ENCODE measurements around the gene COL11A1.
"Not testable (repeated sequence)": the region's sequence is repeated elsewhere in the genome, so short reads cannot be mapped to it uniquely, and the experiment has no call there.

COL11A1 gene

DNA sequence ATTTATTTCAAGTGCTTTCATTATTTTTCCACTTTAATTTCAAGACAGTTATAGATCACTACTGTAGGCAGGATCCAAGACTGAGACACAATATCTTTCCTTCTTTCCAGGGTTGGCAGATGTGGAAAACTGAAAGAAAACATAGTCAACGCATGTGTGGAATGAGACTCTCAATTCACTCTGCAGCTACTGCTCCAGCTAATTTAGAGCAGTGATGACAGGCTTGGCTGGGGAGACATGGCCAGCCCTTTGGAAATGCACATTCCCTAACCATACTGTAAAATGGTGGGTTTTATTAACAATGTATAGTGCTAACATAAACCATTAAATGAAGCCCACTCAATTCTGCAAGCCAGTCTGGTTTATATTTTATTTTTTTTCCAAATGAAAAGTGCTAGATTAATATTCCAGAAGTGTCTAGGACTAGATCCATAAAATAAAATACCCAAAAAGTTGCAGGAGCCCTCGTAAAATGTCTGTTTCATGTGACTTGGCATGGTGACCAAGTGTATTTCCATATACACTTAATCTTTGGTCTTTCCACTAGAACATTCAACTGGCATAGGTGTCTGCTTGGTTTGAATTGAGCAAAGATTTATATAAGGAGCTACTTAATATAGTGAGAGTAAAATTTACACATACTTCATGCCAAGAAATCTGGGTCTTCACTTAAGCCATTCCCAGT, 32.9 kb downstream of the COL11A1 start:
- no peak for DNase-seq

DNA sequence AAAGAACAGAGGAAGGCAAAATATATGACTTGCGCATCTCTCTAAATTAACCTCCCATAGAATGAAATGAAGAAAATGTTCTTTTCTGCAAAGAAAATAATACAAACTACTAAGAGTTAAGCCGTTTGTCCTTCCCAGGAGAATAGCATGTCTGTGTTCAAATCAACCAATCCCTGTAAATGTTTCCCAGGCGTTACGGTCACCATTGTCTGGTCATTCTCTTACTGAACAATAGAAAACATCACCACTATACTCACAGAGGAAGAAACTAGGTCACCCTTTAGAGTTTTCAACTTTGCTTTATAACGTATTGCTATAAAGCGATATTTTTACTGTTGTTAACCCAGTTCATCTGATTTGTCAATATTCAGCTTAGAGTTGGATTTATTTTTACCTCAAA, 34.1 kb downstream of the COL11A1 start:
- DNase-seq = no peak

DNA sequence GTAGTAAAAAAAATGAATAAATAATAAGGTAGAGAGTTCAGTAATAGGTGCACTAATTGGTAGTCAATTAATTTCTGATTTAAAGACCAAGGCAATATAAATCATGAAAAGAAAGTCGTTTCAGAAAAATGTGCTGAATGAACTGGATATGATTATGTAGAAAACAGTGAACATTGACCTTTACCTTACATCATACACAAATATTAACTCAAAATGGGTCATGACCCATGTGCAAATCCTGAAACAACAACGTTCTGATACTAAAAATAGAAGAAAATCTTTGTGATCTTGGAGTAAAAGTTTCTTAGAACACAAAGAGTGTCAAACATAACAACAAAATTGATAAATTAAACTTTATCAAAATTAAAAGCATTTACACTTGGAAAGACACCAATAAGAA, 39.1 kb downstream of the COL11A1 start:
- DNase-seq = no peak

DNA sequence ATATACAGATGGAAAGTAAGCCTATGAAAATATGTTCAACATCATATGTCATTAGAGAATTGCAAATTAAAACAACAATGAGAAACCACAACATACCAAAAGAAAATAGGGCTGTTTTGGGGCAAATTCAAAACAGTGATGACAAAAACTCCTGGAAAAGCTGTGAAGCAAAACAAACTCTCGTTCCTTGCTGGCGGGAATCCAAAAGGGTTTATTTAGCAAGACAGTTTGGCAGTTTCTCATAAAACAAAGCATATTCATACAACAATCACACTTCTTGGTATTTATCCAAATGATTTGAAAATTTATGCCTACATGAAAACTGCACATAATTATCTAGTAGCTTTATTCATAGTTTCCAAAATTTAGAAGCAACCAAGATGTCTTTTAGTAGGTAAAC, 44.4 kb downstream of the COL11A1 start:
- DNase-seq = no peak

DNA sequence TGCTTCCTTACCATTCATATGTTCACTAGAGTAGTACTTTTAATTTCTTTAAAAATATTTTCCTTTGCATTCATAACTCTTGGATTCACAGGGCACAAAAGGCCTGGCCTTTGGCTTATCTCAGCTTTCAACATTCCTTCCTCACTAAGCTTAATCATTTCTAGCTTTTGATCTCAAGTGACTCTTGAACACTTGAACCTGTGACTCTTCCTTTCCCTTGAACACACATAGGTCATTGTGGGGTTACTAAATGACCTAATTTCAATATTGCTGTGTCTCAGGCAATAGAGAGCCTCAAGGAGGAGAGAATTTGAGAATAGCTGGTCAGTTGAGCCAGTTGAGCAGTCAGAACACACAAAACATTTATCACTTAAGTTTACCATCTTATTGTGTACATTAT, 49.9 kb downstream of the COL11A1 start:
- DNase-seq = no peak

DNA sequence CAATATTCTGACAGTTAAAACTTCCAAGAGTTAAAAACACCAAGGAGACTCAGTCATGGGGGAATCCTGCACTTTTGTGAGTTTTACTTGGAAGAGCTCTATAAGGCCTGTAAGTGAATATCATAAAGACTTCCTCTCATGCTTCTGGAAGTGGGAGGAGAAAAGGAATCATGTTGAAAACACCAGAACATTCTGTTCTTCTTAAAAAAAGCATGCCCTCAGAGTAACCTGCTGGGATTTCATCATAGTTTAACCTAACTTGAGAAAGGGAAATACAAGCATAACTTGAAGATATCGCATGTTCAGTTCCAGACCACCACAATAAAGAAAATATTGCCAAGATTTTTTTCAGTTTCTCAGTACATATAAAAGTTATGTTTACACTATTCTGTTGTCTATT, 51.9 kb downstream of the COL11A1 start:
- DNase-seq = no peak

DNA sequence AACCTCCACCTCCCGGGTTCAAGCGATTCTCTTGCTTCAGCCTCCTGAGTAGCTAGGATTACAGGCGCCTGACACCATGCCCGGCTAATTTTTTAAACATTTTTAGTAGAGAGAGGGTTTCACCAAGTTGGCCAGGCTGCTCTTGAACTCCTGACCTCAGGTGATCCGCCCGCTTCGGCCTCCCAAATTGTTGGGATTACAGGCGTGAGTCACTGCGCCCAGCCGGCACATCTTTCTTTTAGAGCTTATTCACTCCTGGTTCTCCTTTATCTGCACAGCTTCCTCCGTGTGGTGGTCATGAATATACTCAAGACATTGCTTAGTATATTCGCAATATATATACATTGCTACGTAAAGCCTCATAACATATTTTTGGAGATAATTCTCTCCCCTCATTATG, 80.2 kb downstream of the COL11A1 start:
- not testable (repeated sequence) for DNase-seq

DNA sequence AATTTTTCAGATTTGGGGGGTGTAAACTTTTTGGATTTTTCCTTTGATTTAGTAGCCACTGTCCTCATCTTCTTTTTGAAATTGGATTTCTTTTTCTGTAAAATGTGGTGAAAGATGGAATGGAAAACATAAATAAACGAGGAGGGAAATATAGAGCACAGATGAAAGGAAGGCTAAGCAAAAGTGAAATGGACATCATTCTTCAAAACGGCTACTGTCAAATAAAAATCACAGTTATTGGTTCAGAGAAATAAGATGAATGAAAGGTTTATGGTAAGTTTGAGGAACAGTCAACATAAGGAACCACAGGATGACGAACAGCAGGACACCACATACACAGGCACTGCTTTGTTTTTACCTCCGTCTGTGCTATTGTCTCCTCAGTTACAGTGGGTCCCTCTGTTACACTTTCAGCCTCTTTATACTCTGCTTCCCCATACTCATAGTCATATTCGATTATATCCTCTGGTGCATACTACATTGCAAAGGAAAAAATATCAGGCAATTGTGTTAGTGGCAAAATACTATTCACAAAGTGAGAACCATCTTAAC, 82.4 kb downstream of the COL11A1 start:
- peak; percentile 9 for DNase-seq

DNA sequence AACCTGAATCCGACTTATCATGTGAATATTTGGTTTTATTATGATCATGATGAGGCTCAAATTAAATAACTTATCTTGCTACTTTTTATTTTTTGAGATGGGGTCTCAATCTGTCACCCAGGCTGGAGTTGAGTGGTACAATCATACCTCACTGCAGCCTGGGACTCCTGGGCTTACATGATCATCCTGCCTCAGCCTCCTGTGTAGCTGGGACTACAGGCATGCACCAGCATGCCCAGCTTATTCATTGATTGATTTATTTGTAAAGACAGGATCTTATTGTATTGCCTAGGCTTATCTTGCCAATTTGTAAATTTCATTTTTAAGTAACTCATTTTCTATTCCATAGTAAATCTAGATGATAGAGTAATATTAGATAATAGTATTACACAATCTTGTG, 84.3 kb downstream of the COL11A1 start:
- DNase-seq = no peak

DNA sequence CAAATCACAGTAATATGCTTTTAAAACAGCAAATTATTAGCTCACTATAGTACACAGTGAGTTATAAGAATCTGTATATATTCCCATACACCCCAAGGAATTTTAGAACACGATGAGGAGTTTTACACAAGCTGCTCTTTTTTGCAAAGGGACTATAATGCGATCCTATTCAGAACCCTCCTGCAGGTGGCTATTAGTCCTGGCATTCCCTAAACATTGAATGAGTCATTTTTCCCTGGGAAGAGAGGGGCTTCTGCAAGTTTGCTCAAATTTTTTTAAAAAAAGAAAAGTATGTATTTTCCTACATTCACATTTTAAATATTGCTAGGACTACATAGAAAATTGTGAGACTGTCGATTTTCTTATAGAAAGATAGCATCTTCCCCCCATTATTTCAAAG, 106.3 kb downstream of the COL11A1 start:
- no peak for DNase-seq

DNA sequence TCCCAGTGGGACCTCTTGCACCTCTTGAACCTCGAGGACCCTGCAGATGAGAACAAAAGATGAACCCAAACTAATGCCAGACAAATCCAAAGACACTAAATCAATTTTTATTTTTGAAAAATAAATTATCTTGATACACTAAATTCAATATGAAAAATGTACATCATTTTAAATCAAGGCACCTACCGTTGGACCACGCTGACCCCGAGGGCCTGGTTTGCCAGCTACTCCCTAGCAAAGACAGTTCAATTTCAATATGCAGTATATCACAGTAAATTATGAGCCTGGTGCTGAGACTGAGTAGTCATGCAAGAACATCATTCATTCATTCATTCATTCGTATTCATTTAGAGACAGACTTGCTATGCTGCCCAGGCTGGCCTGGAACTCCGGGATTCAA, 129.4 kb downstream of the COL11A1 start:
- no peak for DNase-seq

DNA sequence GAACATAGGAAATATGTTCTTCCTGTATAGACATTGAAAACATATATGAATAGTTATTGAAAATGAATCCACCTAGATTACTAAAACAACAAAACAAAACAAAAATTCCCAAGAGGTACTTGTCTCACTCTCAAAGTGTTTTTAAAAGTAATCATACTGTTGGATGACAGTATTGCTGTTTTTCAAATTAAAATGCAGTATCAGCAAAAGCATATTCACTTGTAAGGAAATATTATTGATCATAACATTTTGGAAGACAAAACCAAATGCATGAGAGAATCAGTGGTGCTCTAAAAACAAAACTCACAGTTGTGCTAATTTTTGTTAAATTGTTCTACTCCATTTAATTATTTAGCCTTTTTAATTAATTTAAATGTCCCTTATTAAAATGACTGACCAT, 131.0 kb downstream of the COL11A1 start:
- no peak for DNase-seq

DNA sequence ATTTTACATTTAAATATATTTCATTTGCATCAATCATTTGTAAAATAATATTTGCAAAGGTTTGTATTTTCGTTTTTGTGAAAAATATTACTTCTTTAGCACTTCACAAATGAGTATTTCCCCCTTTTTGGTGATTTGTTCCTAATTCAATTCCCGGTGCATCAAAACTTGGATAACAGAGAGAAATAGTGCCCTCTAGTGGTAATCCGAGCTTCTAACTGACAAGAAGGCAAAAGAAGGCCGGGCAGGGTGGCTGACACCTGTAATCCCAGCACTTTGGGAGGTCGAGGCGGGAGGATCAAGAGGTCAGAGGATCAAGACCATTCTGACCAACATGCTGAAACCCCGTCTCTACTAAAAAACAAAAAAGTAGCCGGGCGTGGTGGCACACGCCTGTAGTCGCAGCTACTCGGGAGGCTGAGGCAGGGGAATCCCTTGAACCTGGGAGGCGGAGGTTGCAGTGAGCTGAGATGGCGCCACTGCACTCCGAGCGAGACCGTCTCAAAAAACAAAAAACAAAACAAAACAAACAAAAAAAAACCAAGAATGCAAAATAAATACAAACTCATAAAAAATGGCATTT, 137.7 kb downstream of the COL11A1 start:
- DNase-seq = peak; percentile 33

DNA sequence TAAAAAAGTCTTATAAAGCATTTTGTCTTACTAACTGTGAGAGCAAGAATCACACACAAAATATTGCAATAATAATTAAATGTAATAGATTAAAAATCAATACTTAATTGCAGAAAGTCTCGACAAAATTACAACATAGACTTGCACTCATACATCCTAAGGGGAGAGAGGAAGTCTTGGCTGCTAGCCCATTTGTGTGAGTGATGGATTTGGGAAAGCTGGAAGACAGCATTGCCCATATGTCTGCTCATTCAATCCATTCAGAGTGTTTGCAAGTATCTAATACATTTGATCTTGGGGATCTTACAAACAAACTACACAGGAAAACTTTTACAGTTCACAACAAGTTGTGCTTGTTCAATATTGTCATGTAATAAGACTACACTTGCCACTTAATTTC, 140.5 kb downstream of the COL11A1 start:
- DNase-seq = no peak

DNA sequence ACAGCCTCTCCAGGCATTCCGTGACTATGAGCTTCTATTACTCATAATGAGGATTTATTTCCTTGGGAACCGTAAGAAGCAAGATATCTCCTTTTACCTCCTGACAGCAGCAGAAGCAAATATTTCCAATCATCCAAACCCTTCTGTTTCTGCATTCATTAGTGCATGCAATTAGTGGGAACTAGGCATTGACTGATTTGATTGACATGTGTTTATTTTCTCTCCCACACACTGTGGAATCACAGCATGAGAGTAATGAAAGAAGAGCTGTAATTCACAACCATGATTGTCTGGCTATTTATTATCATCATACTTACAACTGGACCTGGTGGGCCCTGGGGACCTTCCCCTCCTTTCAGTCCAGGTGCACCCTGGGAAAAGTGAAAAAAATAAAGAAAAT, 146.8 kb downstream of the COL11A1 start:
- no peak for DNase-seq

DNA sequence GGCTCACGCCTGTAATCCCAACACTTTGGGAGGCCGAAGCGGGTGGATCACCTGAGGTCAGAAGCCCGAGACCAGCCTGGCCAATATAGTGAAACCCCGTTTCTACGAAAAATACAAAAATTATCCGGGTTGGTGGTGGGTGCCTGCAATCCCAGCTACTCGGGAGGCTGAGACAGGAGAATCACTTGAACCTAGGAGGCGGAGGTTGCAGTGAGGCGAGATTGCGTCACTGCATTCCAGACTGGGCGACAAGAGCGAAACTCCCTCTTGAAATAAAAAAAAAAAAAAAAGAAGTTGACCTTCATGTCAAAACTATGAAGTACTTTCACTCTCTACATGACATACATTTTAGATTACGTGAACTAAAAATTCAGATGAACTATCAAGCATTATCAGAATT, 153.7 kb downstream of the COL11A1 start:
- no peak for DNase-seq

DNA sequence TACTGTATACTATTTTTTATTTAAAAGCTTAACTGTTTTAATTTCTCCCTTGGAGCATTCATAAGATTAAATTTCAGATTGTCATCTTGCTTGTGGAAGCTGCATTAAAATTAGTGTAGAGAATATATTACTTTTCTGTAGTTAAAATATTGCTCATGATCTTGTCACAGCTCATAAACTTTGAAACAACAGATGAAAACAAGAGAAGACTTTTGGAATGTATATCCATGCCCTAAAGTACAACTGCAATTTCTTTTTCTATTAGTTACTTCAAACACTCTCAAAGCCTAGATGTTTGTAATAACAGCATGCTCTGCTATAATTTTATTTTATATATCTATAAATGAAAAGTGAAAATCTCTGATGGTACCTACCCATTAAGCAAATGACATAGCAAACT, 155.9 kb downstream of the COL11A1 start:
- DNase-seq = no peak

DNA sequence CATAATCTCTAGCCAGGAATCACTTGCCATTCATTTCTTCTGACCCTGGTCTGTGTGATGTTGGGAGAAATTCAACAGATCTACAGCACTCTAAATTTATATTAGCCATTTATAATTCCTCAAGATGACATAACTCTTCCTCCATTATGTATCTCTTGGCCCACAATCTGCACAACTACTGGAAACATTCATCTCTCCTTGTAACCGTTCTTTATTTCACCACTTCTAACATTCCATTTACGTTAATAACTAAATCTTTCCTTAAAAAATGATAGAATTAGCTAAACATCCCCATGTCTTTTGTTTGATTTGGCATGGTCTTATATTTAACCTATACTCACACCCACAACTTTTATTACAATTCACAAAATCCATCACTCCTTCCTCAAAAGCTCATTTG, 166.0 kb downstream of the COL11A1 start:
- DNase-seq = no peak

DNA sequence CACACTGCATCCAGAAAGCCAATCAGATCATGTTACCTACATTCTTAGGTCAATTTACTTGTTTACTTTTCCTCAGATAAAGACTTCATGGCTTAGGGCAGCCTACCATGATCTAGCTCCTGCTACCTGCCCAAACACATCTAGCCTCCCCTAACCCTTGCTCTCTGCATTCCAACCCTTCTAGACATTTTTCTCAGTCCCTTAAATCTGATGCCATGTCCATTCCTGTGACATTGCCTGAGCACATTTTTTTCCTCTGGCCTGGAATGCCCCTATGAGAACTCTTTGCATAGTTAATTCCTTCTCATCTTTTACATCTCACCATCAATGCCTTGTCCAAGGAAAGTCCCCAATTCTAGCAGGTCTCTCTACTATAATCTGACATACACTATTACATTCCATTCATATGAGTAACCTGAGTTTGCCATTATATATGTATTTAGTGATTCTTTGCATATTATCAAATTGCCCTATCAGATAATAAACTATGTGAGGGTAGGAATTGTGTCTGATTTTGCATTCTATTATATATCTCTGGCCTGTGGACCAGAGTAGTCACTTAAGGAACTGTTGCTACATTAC, 166.9 kb downstream of the COL11A1 start:
- DNase-seq = no peak

DNA sequence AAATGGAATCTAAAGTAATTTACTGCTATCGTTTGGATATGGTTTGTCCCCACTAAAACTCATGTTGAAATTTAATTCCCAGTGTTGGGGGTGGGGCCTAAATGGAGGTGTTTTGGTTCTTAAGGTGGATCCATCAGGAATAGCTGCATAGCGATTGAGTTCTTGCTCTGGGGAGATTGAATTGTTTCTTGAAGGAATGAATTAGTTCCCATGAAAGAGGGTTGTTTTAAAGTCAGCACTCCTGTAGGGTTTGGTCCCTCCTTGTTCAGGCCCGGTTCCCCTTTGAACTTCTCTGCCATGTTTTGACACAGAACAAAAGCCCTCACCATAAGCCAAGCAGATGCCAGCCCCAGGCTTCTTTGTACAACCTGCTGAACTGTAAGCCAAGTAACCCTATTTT, 170.9 kb downstream of the COL11A1 start:
- DNase-seq = no peak

DNA sequence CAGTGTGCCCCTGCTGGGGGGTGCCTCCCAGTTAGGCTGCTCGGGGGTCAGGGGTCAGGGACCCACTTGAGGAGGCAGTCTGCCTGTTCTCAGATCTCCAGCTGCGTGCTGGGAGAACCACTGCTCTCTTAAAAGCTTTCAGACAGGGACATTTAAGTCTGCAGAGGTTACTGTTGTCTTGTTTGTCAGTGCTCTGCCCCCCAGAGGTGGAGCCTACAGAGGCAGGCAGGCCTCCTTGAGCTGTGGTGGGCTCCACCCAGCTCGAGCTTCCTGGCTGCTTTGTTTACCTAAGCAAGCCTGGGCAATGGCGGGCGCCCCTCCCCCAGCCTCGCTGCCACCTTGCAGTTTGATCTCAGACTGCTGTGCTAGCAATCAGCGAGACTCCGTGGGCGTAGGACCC, 175.0 kb downstream of the COL11A1 start:
- DNase-seq = not testable (repeated sequence)

DNA sequence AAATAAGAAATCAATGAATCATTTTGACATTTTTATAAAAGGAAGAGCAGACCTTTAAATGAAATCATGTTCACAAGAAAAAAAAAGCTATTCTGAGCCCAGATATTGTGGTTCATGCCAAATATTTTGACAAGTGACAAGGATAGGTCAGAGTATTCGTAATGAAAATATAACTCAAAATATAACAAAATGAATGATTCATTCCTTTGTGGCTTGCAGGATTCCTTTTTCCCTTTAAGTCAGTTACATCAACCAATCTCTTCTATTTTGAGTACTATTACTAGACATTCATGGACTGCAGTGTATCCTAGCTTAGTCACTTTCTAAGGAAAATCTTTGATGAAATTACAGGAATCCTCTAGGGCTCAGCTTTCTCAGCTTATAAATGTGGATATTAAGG, 188.7 kb downstream of the COL11A1 start:
- DNase-seq = no peak

DNA sequence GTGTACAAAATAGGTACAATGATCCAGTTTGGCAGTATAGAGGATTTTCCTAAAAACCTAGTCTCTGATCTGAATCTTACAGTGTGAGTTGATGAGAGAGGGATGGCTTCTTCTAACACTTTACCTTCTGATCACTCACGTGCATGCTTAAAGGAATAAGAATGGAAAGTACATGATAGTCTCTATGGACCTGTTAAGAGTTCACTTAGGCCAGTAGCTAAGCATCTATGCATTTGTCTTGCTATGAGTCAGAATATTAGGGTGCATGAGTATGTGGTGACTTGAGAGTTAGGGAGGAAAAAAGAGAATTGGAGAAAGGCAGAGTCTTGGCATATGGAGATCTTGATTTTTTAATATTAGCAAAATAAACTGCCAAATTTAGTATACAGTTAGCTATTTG, 206.3 kb downstream of the COL11A1 start:
- no peak for DNase-seq

DNA sequence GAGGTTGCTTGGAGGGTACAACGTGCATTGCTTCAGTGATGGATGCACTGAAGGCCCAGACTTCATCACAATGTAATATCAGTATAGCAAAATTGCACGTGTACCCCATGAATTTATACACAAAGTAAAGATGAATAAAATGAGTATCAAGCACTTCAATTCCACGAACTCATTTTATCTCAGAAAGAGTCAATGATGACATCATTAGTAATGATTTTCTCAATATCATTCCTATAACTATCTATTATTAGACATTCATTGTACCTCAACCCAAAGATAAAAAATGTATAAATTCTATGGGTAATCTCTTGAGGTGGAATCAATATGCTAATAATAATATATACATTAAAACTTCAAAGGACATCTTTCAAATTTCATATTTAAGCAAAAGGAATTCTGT, 208.4 kb downstream of the COL11A1 start:
- no peak for DNase-seq

DNA sequence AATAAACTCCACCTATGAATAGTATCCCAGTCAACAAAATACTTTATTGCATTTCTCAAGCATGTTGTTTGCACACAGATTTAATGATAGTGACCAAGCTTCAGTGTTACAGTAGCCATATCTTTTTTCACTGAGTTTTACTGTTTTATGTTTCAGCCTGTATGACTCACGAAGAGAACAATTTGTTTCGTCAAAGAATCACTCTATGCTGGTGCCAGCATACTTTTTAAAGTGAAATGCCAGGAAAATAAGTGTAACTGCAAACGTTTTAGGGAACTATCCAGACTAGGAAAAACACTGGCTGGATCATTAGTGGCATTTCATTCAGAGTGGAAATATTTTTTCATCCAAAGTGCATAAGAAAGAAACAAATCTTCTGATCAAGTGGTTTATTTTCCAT, 210.8 kb downstream of the COL11A1 start:
- DNase-seq = no peak

Measured in retina (tissue), 1 donor.